Endometrial microvascular endothelial cells (primary cell): ENCODE results near the gene CDH23. TPM values are rescaled to one million over a fixed set of nuclear protein-coding genes. Genes with fewer than 3 reads are reported as not detected.

Experiments used
- in situ Hi-C: cut with HindIII; loops from 2 replicates; pipeline ENCODE4 v1.10.0; 2017; ENCODE audit warnings: low sequenced_read_pairs, low pct_unique_long_range_greater_than_20kb; ENCODE audit errors: inconsistent ontology term
- total RNA-seq: library from RNA; depleted of rRNA; stranded (reverse); fragments of >200 nt; gene quantifications from one replicate; pipeline ENCODE4 v1.2.3, GENCODE V29; 2015; ENCODE audit errors: inconsistent ontology term

The CDH23 gene
- total RNA-seq, 1 donor from 2014 or later: 0.09 TPM

- in situ Hi-C loops: no loop called here
Measured at GRCh38 chr10:71448146-71448545, 51.4 kb downstream of the CDH23 start.

GRCh38 chr10:71449026-71449425 lies 52.3 kb downstream of the CDH23 start:
- in situ Hi-C loops: no loop called here

GRCh38 chr10:71451754-71452153 lies 55.0 kb downstream of the CDH23 start:
- in situ Hi-C loops: no loop called here

GRCh38 chr10:71453186-71453585 lies 56.5 kb downstream of the CDH23 start:
- in situ Hi-C loops: no loop called here

GRCh38 chr10:71454347-71454746 lies 57.6 kb downstream of the CDH23 start:
- in situ Hi-C loops: no loop called here

- in situ Hi-C loops: no loop called here
Measured at GRCh38 chr10:71455035-71455434, 58.3 kb downstream of the CDH23 start.

- in situ Hi-C loops: no loop called here
Measured at GRCh38 chr10:71456631-71457030, 59.9 kb downstream of the CDH23 start.

- in situ Hi-C loops: no loop called here
Measured at GRCh38 chr10:71457908-71458307, 61.2 kb downstream of the CDH23 start.

- in situ Hi-C loops: no loop called here
Measured at GRCh38 chr10:71458387-71458786, 61.7 kb downstream of the CDH23 start.

- in situ Hi-C loops: no loop called here
Measured at GRCh38 chr10:71459513-71459912, 62.8 kb downstream of the CDH23 start.

GRCh38 chr10:71460615-71461014 lies 63.9 kb downstream of the CDH23 start:
- in situ Hi-C loops: no loop called here

GRCh38 chr10:71461457-71461856 lies 64.7 kb downstream of the CDH23 start:
- in situ Hi-C loops: no loop called here

GRCh38 chr10:71462062-71462935 lies 65.6 kb downstream of the CDH23 start:
- in situ Hi-C loops: no loop called here

- in situ Hi-C loops: no loop called here
Measured at GRCh38 chr10:71463111-71463510, 66.4 kb downstream of the CDH23 start.

- in situ Hi-C loops: no loop called here
Measured at GRCh38 chr10:71465551-71466252, 69.0 kb downstream of the CDH23 start.

GRCh38 chr10:71466330-71466729 lies 69.6 kb downstream of the CDH23 start:
- in situ Hi-C loops: no loop called here

GRCh38 chr10:71467161-71467560 lies 70.4 kb downstream of the CDH23 start:
- in situ Hi-C loops: no loop called here

GRCh38 chr10:71467569-71468362 lies 71.0 kb downstream of the CDH23 start:
- in situ Hi-C loops: no loop called here

GRCh38 chr10:71468363-71469094 lies 71.8 kb downstream of the CDH23 start:
- in situ Hi-C loops: no loop called here
